Erythroblast (primary cell): ENCODE measurements around the gene SLC44A1.

Experiments used
- GATA1 ChIP-seq: IDR thresholded peaks from 2 replicates; pipeline ENCODE4 v1.6.1; 2011; ENCODE audit warnings: low read depth, mild to moderate bottlenecking, control low read depth, low read length, moderate library complexity
- POLR2A ChIP-seq: IDR thresholded peaks from 2 replicates; pipeline ENCODE4 v1.6.1; 2011; ENCODE audit warnings: mild to moderate bottlenecking, low read length

GRCh38 chr9:105444130-105444529 is 199.7 kb downstream of the SLC44A1 start:
- no peak for TF ChIP-seq POLR2A
- no peak for TF ChIP-seq GATA1
